ENCODE measurements around the gene C9orf50. TPM values are rescaled to one million over a fixed set of nuclear protein-coding genes. Genes with fewer than 3 reads are reported as not detected.

Gene C9orf50
- polyA plus RNA-seq, 1 donor from 2014 or later: not detected

GRCh38 chr9:129562514-129562913, 58.4 kb downstream of the C9orf50 start:
- no peaks in the 10 kb centered on the region for H4K20me1 ChIP-seq (ENCODE audit: insufficient read depth)
- no peak overlapping the region for H3K27ac ChIP-seq (ENCODE audit: low read length)
- no peaks in the 10 kb centered on the region for H3K79me2 ChIP-seq (replicated peaks; ENCODE audit: insufficient read depth, low read length)
- H3K27me3 ChIP-seq (ENCODE audit: insufficient read depth, low read depth, low read length): no peaks in the 10 kb centered on the region
- no peaks in the 10 kb centered on the region for H3K9me3 ChIP-seq (ENCODE audit: low read length)
- H2AFZ ChIP-seq (ENCODE audit: low read depth, low read length): no peak overlapping the region
- peak overlapping the region; percentile 38 for H3K9ac ChIP-seq (ENCODE audit: low read length)
- H3K4me3 ChIP-seq (ENCODE audit: low read length): no peak overlapping the region
- no peaks in the 10 kb centered on the region for H3K36me3 ChIP-seq (ENCODE audit: insufficient read depth, low read length)
- no peak for TF ChIP-seq EP300 (conservative IDR thresholded peaks at IDR 0.05; ENCODE audit: poor library complexity, severe bottlenecking)
- TF ChIP-seq EZH2 (IDR thresholded peaks at IDR 0.05; ENCODE audit: borderline replicate concordance, insufficient read depth, low read length, poor library complexity, severe bottlenecking): no peak
- TF ChIP-seq MXI1 (conservative IDR thresholded peaks at IDR 0.05; ENCODE audit: poor library complexity, severe bottlenecking): no peak
- TF ChIP-seq, protein P1, sequence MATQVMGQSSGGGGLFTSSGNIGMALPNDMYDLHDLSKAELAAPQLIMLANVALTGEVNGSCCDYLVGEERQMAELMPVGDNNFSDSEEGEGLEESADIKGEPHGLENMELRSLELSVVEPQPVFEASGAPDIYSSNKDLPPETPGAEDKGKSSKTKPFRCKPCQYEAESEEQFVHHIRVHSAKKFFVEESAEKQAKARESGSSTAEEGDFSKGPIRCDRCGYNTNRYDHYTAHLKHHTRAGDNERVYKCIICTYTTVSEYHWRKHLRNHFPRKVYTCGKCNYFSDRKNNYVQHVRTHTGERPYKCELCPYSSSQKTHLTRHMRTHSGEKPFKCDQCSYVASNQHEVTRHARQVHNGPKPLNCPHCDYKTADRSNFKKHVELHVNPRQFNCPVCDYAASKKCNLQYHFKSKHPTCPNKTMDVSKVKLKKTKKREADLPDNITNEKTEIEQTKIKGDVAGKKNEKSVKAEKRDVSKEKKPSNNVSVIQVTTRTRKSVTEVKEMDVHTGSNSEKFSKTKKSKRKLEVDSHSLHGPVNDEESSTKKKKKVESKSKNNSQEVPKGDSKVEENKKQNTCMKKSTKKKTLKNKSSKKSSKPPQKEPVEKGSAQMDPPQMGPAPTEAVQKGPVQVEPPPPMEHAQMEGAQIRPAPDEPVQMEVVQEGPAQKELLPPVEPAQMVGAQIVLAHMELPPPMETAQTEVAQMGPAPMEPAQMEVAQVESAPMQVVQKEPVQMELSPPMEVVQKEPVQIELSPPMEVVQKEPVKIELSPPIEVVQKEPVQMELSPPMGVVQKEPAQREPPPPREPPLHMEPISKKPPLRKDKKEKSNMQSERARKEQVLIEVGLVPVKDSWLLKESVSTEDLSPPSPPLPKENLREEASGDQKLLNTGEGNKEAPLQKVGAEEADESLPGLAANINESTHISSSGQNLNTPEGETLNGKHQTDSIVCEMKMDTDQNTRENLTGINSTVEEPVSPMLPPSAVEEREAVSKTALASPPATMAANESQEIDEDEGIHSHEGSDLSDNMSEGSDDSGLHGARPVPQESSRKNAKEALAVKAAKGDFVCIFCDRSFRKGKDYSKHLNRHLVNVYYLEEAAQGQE (IDR thresholded peaks at IDR 0.05; ENCODE audit: borderline replicate concordance): no peak
- no peak for TF ChIP-seq TAF1 (IDR thresholded peaks at IDR 0.05; ENCODE audit: low read depth)
- TF ChIP-seq RAD21 (conservative IDR thresholded peaks at IDR 0.05): no peak
- TF ChIP-seq SMC3 (conservative IDR thresholded peaks at IDR 0.05; ENCODE audit: poor library complexity): no peak
- TF ChIP-seq, protein P2, sequence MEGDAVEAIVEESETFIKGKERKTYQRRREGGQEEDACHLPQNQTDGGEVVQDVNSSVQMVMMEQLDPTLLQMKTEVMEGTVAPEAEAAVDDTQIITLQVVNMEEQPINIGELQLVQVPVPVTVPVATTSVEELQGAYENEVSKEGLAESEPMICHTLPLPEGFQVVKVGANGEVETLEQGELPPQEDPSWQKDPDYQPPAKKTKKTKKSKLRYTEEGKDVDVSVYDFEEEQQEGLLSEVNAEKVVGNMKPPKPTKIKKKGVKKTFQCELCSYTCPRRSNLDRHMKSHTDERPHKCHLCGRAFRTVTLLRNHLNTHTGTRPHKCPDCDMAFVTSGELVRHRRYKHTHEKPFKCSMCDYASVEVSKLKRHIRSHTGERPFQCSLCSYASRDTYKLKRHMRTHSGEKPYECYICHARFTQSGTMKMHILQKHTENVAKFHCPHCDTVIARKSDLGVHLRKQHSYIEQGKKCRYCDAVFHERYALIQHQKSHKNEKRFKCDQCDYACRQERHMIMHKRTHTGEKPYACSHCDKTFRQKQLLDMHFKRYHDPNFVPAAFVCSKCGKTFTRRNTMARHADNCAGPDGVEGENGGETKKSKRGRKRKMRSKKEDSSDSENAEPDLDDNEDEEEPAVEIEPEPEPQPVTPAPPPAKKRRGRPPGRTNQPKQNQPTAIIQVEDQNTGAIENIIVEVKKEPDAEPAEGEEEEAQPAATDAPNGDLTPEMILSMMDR (IDR thresholded peaks at IDR 0.05; ENCODE audit: poor library complexity, severe bottlenecking): no peak
- TF ChIP-seq POLR2AphosphoS5 (IDR thresholded peaks at IDR 0.05): no peak
- no peak overlapping the region for H3K4me2 ChIP-seq (ENCODE audit: low read length)
- no peaks in the 10 kb centered on the region for H3F3A ChIP-seq (ENCODE audit: insufficient read depth, low read length, poor library complexity, severe bottlenecking)
- H3K9me2 ChIP-seq (ENCODE audit: insufficient read depth, low read length): no peaks in the 10 kb centered on the region

Other genes starting within 250 kb of the C9orf50 start
- gene NTMT1, start 5.1 kb upstream of the C9orf50 start, polyA plus RNA-seq: 35.9 and 57.1 TPM in 2 replicates
- 18.4 and 24.6 TPM in 2 replicates for gene ASB6, start 21.1 kb upstream of the C9orf50 start, polyA plus RNA-seq
- gene PRRX2, start 44.5 kb upstream of the C9orf50 start, polyA plus RNA-seq: not detected in 2 replicates
- gene PTGES, start 131.9 kb upstream of the C9orf50 start, polyA plus RNA-seq: 0.63 and 1.2 TPM in 2 replicates
- gene TOR1B, start 182.1 kb upstream of the C9orf50 start, polyA plus RNA-seq: 50.0 and 52.2 TPM in 2 replicates
- 56.3 and 61.8 TPM in 2 replicates for gene TOR1A, start 203.0 kb upstream of the C9orf50 start, polyA plus RNA-seq
- 69.5 and 91.3 TPM in 2 replicates for gene C9orf78, start 214.2 kb upstream of the C9orf50 start, polyA plus RNA-seq
- 34.8 and 39.8 TPM in 2 replicates for gene USP20, start 214.4 kb upstream of the C9orf50 start, polyA plus RNA-seq

Data from neural cell (in vitro differentiated cells).